GM18498 (cell line): ENCODE measurements around the gene HDX.
"Not testable (repeated sequence)": the region's sequence is repeated elsewhere in the genome, so short reads cannot be mapped to it uniquely, and the experiment has no call there.

Experiments
- ATAC-seq: cut with Tn5 transposase; IDR thresholded peaks from one replicate; pipeline ENCODE4 v1.9.1; 2021; ENCODE audit warnings: mild to moderate bottlenecking, moderate library complexity; ENCODE audit not compliant: unreplicated experiment

HDX gene

DNA sequence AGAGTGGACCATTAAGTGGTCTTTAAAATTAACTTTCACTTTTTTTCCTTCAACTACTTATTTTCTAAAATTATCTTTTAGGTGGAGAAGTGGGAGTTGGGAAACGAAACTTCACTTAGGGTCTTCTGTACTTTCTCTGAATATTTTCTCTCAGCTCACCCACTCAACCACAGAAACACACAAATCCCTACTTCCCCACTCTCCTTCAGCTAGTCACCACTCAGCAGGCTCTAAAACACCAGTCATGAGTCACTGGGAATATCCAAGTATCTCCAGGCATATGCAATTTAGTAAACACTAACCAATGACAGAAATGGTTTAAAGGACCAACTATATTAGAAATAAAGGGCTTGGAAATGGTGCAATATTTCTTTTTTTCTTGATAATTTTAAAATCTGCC, 161.3 kb downstream of the HDX start:
- no peak for ATAC-seq

- peak; percentile 68 for ATAC-seq
Measured at GRCh38 chrX:84339507-84340364, 162.5 kb downstream of the HDX start.

- no peak for ATAC-seq
Measured at GRCh38 chrX:84336646-84337045, 165.6 kb downstream of the HDX start.

DNA sequence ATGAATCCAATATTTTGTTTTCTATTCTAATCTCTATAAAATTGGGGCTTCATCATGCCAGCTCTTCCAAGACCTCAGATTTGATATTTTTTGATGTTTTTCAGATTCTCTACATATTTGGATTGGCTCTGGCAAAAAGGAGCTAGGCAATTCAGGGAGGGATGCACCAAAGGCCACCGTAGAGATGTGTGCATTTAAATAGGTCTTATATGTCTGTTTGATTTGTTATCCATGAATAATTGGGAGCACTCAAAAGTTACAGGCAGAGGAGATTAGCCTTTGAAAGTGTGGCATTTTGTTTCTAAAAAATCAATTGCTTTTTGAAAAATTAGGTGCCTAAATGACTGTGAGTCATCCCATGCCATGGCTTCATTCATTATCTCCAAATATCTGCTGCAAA, 167.1 kb downstream of the HDX start:
- no peak for ATAC-seq

DNA sequence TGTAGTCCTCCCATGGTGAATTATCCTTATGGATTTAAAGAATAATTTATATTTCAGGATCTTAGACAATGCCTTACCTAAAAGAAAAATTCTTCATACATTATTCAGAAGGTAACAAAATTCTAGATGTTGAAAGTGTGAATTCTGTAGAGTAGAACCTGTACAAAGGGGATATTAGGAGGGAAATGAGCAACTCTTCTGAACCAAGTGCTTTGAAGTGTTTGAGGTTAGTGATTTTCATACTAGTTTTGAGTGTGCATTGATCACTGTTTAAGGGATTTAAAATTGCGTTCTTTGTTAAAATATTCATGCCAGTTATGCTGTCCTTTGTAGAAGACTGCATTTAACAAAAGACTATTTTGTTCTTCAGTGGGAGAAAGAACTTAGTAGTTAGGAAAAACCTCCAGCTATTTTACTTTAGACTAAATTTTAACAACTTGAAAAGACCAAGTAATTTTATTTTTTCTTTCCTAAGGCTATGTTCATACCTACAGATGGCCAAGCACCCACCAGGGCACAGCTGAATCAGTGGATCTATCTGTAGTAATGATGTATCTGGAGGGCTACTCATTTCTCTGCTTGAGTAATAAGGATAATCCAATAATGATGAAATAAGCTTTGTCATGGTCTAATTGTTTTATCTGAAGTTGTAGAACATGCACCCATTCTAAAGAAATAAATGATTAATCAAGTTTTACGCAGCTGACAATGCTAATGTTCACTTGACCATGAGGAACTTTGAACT, 180.0 kb downstream of the HDX start:
- ATAC-seq, result no peak

DNA sequence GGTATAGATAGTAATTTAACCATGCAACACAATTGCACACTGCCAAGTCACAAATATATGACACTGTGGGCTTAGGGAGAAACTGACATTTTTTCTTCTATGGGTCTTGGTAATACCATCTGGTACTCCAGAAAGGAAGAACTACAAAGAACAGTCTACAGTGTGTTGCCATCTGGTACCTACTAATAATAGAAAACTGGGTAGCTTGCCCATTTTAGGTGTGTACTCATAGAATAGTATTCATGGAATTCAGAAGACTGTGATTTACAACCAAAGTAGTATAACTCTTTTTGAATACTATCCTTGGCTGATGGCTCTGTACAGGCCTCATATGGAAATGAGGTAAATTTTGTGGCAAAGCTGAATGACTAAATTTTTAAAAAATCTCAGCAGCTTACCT, 181.6 kb downstream of the HDX start:
- ATAC-seq, result no peak

DNA sequence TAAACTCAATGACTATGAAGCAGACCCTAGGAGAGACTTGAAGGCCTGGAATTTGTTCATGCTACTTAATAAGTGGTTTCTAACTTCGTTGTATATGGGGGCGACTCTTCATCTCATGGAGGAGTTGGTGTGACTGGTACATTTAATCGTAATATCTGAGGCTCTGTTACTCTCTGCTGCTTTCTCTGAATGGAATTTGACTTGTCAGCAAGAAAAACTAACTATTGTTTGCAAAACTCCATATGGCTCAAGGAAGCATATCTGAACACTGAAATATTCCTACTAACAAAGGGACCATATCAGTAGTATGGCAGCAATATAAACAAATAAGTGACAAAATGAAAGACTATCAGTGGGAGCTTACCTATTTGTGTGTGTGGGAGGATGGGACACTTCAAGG, 182.2 kb downstream of the HDX start:
- ATAC-seq, result no peak

DNA sequence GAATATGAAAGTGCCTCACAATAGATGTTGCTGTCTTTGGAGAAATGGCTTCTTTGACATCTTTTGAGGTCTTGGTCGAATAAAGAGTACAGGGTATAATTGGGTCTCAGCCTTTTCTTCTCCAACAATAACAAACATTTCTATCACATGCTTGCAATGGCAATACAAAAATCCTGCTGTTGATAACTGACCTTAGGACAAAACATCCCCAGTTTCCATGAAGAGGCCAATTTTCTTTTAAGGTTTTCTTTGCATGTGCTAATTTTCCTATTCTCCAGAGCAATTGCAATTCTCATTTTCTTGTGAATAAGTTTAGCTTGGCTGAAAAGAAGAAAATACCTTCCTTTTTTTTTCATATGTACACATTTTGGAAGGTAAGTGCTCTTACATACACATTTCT, 183.6 kb downstream of the HDX start:
- ATAC-seq, result no peak

GRCh38 chrX:84315946-84316345, 186.3 kb downstream of the HDX start:
- not testable (repeated sequence) for ATAC-seq
